Neural cell (in vitro differentiated cells): ENCODE results near the gene FBXO3. TPM values are rescaled to one million over a fixed set of nuclear protein-coding genes. Genes with fewer than 3 reads are reported as not detected.

Experiments used
- H2AFZ ChIP-seq: fragments of 200-600, 300-800 bp; sonication (generic), shearing (Covaris generic); 2 replicates; pipeline ENCODE4 v1.6.0; 2014; ENCODE audit warnings: low read depth, mild to moderate bottlenecking, antibody characterized with exemption, low read length, moderate library complexity
- H3F3A ChIP-seq: fragments of 200-600 bp; shearing (Covaris generic); 2 replicates; pipeline ENCODE4 v1.6.1; 2016; ENCODE audit warnings: mild to moderate bottlenecking, moderate library complexity, mixed read lengths, antibody characterized with exemption, low read length; ENCODE audit not compliant: insufficient read depth, poor library complexity, severe bottlenecking
- H3K27ac ChIP-seq: fragments of 200-600, 300-800 bp; sonication (generic), shearing (Covaris generic); 2 replicates; pipeline ENCODE4 v1.5.1; 2014; ENCODE audit warnings: mild to moderate bottlenecking, low read length, moderate library complexity
- H3K27me3 ChIP-seq: fragments of 300-800, 200-600 bp; sonication (generic), shearing (Covaris generic); 2 replicates; pipeline ENCODE4 v1.6.0; 2014; ENCODE audit warnings: mild to moderate bottlenecking, low read depth, low read length, moderate library complexity; ENCODE audit not compliant: insufficient read depth
- H3K36me3 ChIP-seq: fragments of 300-800, 200-600 bp; sonication (generic), shearing (Covaris generic); 2 replicates; pipeline ENCODE4 v1.5.1; 2014; ENCODE audit warnings: mild to moderate bottlenecking, antibody characterized with exemption, low read length, moderate library complexity; ENCODE audit not compliant: insufficient read depth
- H3K4me2 ChIP-seq: fragments of 300-800, 200-600 bp; sonication (generic), shearing (Covaris generic); 2 replicates; pipeline ENCODE4 v1.6.0; 2014; ENCODE audit warnings: mild to moderate bottlenecking, low read length
- H3K4me3 ChIP-seq: fragments of 300-800, 200-600 bp; sonication (generic), shearing (Covaris generic); 2 replicates; pipeline ENCODE4 v1.5.1; 2014; ENCODE audit warnings: mild to moderate bottlenecking, low read length, moderate library complexity
- H3K79me2 ChIP-seq: fragments of 200-600 bp; shearing (Covaris generic); replicated peaks from 2 replicates; pipeline ENCODE4 v1.6.0; 2014; ENCODE audit warnings: mild to moderate bottlenecking, low read length, moderate library complexity; ENCODE audit not compliant: insufficient read depth
- H3K9ac ChIP-seq: fragments of 300-800, 200-600 bp; sonication (generic), shearing (Covaris generic); 2 replicates; pipeline ENCODE4 v1.6.1; 2016; ENCODE audit warnings: mild to moderate bottlenecking, low read length, mixed read lengths
- H3K9me2 ChIP-seq: fragments of 200-600 bp; shearing (Covaris generic); 2 replicates; pipeline ENCODE4 v1.6.1; 2016; ENCODE audit warnings: mild to moderate bottlenecking, low read length, mixed read lengths; ENCODE audit not compliant: insufficient read depth
- H3K9me3 ChIP-seq: fragments of 200-600, 300-800 bp; sonication (generic), shearing (Covaris generic); 2 replicates; pipeline ENCODE4 v1.6.1; 2016; ENCODE audit warnings: mild to moderate bottlenecking, mixed run types, low read length, moderate library complexity, mixed read lengths
- H4K20me1 ChIP-seq: fragments of 200-600 bp; shearing (Covaris generic); 2 replicates; pipeline ENCODE4 v1.6.1; 2016; ENCODE audit warnings: mild to moderate bottlenecking, mixed run types; ENCODE audit not compliant: insufficient read depth
- CTCF ChIP-seq: fragments of 450-650 bp; IDR thresholded peaks from 2 replicates; pipeline ENCODE4 v1.5.1; 2014; ENCODE audit warnings: antibody characterized with exemption, mild to moderate bottlenecking, moderate library complexity; ENCODE audit not compliant: poor library complexity, severe bottlenecking
- EP300 ChIP-seq: fragments of 450-650 bp; conservative IDR thresholded peaks from 2 replicates; pipeline ENCODE4 v1.6.1; 2014; ENCODE audit warnings: antibody characterized with exemption, mild to moderate bottlenecking, moderate library complexity; ENCODE audit not compliant: poor library complexity, severe bottlenecking
- EZH2 ChIP-seq: fragments of 200-600, 300-800 bp; shearing (Covaris generic), sonication (generic); IDR thresholded peaks from 2 replicates; pipeline ENCODE4 v1.6.1; 2014; ENCODE audit warnings: antibody characterized with exemption, low read length, borderline replicate concordance, mild to moderate bottlenecking; ENCODE audit not compliant: insufficient read depth, poor library complexity, severe bottlenecking
- MXI1 ChIP-seq: fragments of 450-650 bp; conservative IDR thresholded peaks from 2 replicates; pipeline ENCODE4 v1.6.1; 2014; ENCODE audit warnings: antibody characterized with exemption, mild to moderate bottlenecking; ENCODE audit not compliant: poor library complexity, severe bottlenecking
- POLR2AphosphoS5 ChIP-seq: IDR thresholded peaks from 2 replicates; pipeline ENCODE4 v1.6.1; 2012
- RAD21 ChIP-seq: fragments of 450-650 bp; conservative IDR thresholded peaks from 2 replicates; pipeline ENCODE4 v1.6.1; 2014; ENCODE audit warnings: antibody characterized with exemption, mild to moderate bottlenecking, moderate library complexity
- SMC3 ChIP-seq: fragments of 450-650 bp; conservative IDR thresholded peaks from 2 replicates; pipeline ENCODE4 v1.6.1; 2014; ENCODE audit warnings: antibody characterized with exemption, mild to moderate bottlenecking, moderate library complexity; ENCODE audit not compliant: poor library complexity
- TAF1 ChIP-seq: IDR thresholded peaks from 2 replicates; pipeline ENCODE4 v1.6.1; 2012; ENCODE audit warnings: low read depth
- polyA plus RNA-seq: library from polyadenylated mRNA; depleted of rRNA; stranded (reverse); fragments of >200 nt; gene quantifications from 2 replicates; pipeline ENCODE4 v1.2.3, GENCODE V29; 2014
- TF ChIP-seq, protein P1 (sequence below): IDR thresholded peaks from 2 replicates; pipeline ENCODE4 v1.6.1; 2012; ENCODE audit warnings: borderline replicate concordance

Gene FBXO3
- polyA plus RNA-seq, 1 donor from 2014 or later, result 115 TPM

DNA sequence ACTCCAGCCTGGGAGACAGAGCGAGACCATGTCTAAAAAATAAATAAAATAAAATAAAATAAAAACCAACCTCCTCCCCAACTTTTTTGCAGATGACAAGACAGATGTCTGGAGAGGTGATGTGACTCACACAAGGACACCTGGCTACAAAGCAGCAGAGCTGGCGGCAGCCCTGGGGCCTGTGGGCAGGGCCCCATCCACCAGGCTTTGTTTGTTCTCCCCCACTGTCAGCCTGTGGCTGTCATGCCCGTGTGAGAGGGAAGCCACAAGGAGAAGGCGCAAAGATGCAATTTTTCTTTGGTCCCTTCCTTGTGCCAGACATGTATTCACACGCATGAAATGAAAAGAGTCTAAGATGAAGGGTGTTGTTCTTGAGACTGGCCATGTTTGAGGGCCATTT is 54.7 kb downstream of the FBXO3 start:
- Histone ChIP-seq H3K27ac (no peak overlapping the region), H3F3A (no peaks in the 10 kb centered on the region), H3K9ac (no peak overlapping the region), H4K20me1 (no peaks in the 10 kb centered on the region), H2AFZ (no peak overlapping the region), H3K36me3 (peaks cover 4% of the 10 kb centered on the region), H3K9me2 (no peaks in the 10 kb centered on the region), H3K27me3 (no peaks in the 10 kb centered on the region), H3K9me3 (no peaks in the 10 kb centered on the region), H3K4me3 (no peak overlapping the region), H3K4me2 (no peak overlapping the region), H3K79me2 (no peaks in the 10 kb centered on the region)
- TF ChIP-seq MXI1, result no peak
- TF ChIP-seq, protein P1, sequence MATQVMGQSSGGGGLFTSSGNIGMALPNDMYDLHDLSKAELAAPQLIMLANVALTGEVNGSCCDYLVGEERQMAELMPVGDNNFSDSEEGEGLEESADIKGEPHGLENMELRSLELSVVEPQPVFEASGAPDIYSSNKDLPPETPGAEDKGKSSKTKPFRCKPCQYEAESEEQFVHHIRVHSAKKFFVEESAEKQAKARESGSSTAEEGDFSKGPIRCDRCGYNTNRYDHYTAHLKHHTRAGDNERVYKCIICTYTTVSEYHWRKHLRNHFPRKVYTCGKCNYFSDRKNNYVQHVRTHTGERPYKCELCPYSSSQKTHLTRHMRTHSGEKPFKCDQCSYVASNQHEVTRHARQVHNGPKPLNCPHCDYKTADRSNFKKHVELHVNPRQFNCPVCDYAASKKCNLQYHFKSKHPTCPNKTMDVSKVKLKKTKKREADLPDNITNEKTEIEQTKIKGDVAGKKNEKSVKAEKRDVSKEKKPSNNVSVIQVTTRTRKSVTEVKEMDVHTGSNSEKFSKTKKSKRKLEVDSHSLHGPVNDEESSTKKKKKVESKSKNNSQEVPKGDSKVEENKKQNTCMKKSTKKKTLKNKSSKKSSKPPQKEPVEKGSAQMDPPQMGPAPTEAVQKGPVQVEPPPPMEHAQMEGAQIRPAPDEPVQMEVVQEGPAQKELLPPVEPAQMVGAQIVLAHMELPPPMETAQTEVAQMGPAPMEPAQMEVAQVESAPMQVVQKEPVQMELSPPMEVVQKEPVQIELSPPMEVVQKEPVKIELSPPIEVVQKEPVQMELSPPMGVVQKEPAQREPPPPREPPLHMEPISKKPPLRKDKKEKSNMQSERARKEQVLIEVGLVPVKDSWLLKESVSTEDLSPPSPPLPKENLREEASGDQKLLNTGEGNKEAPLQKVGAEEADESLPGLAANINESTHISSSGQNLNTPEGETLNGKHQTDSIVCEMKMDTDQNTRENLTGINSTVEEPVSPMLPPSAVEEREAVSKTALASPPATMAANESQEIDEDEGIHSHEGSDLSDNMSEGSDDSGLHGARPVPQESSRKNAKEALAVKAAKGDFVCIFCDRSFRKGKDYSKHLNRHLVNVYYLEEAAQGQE, result no peak
- TF ChIP-seq RAD21, result no peak
- no peak for TF ChIP-seq CTCF
- TF ChIP-seq EZH2, result no peak
- no peak for TF ChIP-seq TAF1
- no peak for TF ChIP-seq EP300
- no peak for TF ChIP-seq SMC3
- no peak for TF ChIP-seq POLR2AphosphoS5

DNA sequence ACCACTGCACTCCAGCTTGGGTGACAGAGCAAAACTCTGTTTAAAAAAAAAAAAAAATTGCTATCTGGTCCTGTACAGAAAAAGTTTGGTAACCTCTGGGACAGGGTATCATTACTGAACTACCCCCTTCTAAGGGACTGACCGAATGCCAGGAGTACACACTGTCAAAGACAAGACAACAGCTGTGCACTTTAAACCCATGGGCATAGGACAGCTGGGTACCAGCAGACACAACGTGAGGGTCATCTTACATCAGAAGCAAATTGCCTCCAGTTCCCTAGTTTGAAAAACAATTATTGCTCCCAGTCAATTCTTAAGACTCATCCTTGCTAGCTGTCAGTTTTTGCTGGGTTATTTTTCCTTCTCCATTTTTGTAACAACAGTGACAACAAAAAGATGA is 55.9 kb downstream of the FBXO3 start:
- Histone ChIP-seq H3F3A (no peaks in the 10 kb centered on the region), H3K27me3 (no peaks in the 10 kb centered on the region), H2AFZ (no peak overlapping the region), H3K79me2 (no peaks in the 10 kb centered on the region), H3K36me3 (peaks cover 4% of the 10 kb centered on the region), H3K9me2 (no peaks in the 10 kb centered on the region), H3K4me2 (no peak overlapping the region), H3K9ac (no peak overlapping the region), H3K9me3 (no peaks in the 10 kb centered on the region), H3K4me3 (no peak overlapping the region), H4K20me1 (no peaks in the 10 kb centered on the region), H3K27ac (no peak overlapping the region)
- no peak for TF ChIP-seq CTCF
- no peak for TF ChIP-seq MXI1
- TF ChIP-seq SMC3, result no peak
- no peak for TF ChIP-seq POLR2AphosphoS5
- TF ChIP-seq, protein P1, result no peak
- no peak for TF ChIP-seq EP300
- no peak for TF ChIP-seq TAF1
- TF ChIP-seq EZH2, result no peak
